ENCODE results near the gene ARHGDIA. TPM values are rescaled to one million over a fixed set of nuclear protein-coding genes. Genes with fewer than 3 reads are reported as not detected.

Gene ARHGDIA
- total RNA-seq, 2 donors from 2014 or later = 328 to 513 TPM

GRCh38 chr17:81899514-81900166, 28.5 kb upstream of the ARHGDIA start:
- Mint-ChIP-seq H3K9me3 (no peaks in the 10 kb centered on the region), H3K36me3 (peaks cover 14 to 18% of the 10 kb centered on the region in 2 donors), H3K27ac (no peak overlapping the region)
- DNase-seq (ENCODE audit: low spot score in 2 of 2) (no peak), ATAC-seq (no peak)

- Mint-ChIP-seq H3K27ac (no peak overlapping the region), H3K36me3 (peaks cover 14 to 18% of the 10 kb centered on the region in 2 donors), H3K9me3 (no peaks in the 10 kb centered on the region)
- DNase-seq (ENCODE audit: low spot score in 2 of 2) = no peak
- ATAC-seq = no peak
These were observed 27.7 kb upstream of the ARHGDIA start for GRCh38 chr17:81898885-81899284.

- H3K9me3 Mint-ChIP-seq = no peaks in the 10 kb centered on the region
- no peak overlapping the region for H3K27ac Mint-ChIP-seq
- DNase-seq (ENCODE audit: low spot score in 2 of 2) = no peak
- peaks cover 14 to 18% of the 10 kb centered on the region in 2 donors for H3K36me3 Mint-ChIP-seq
- no peak for ATAC-seq
These were observed 27.1 kb upstream of the ARHGDIA start for GRCh38 chr17:81898029-81898866.

- ATAC-seq (no peak), DNase-seq (ENCODE audit: low spot score in 2 of 2) (no peak)
- Mint-ChIP-seq H3K27ac (peak overlapping the region in 1 of 2 donors; percentile 36), H3K9me3 (no peaks in the 10 kb centered on the region), H3K36me3 (peaks cover 16 to 24% of the 10 kb centered on the region in 2 donors)
These were observed 24.3 kb upstream of the ARHGDIA start for GRCh38 chr17:81895400-81895799.

GRCh38 chr17:81891303-81891552, 20.1 kb upstream of the ARHGDIA start:
- peaks cover 40 to 43% of the 10 kb centered on the region in 2 donors for H3K36me3 Mint-ChIP-seq
- peak overlapping the region; percentile 95 to 99 for H3K27ac Mint-ChIP-seq
- ATAC-seq = peak; percentile 1 to 3
- DNase-seq (ENCODE audit: low spot score in 2 of 2) = no peak
- H3K9me3 Mint-ChIP-seq = no peaks in the 10 kb centered on the region

- Mint-ChIP-seq H3K36me3 (peaks cover 44 to 46% of the 10 kb centered on the region in 2 donors), H3K27ac (peak overlapping the region; percentile 95), H3K9me3 (no peaks in the 10 kb centered on the region)
- ATAC-seq (no peak), DNase-seq (ENCODE audit: low spot score in 2 of 2) (no peak)
These were observed 19.5 kb upstream of the ARHGDIA start for GRCh38 chr17:81890447-81891302.

GRCh38 chr17:81889602-81890001, 18.5 kb upstream of the ARHGDIA start:
- Mint-ChIP-seq H3K9me3 (no peaks in the 10 kb centered on the region), H3K27ac (peak overlapping the region; percentile 95), H3K36me3 (peaks cover 49 to 50% of the 10 kb centered on the region in 2 donors)
- no peak for ATAC-seq
- no peak for DNase-seq (ENCODE audit: low spot score in 2 of 2)

- Mint-ChIP-seq H3K27ac (peak overlapping the region; percentile 44 to 57), H3K36me3 (peaks cover 49 to 50% of the 10 kb centered on the region in 2 donors), H3K9me3 (no peaks in the 10 kb centered on the region)
- no peak for DNase-seq (ENCODE audit: low spot score in 2 of 2)
- ATAC-seq = no peak
These were observed 18.0 kb upstream of the ARHGDIA start for GRCh38 chr17:81888988-81889595.

- Mint-ChIP-seq H3K9me3 (no peaks in the 10 kb centered on the region), H3K27ac (peak overlapping the region; percentile 44 to 57), H3K36me3 (peaks cover 49 to 50% of the 10 kb centered on the region in 2 donors)
- DNase-seq (ENCODE audit: low spot score in 2 of 2) = no peak
- ATAC-seq = no peak
These were observed 17.2 kb upstream of the ARHGDIA start for GRCh38 chr17:81888105-81888987.

GRCh38 chr17:81885869-81886548, 14.9 kb upstream of the ARHGDIA start:
- DNase-seq (ENCODE audit: low spot score in 2 of 2) (no peak), ATAC-seq (peak in 1 of 2 donors; percentile 80)
- Mint-ChIP-seq H3K27ac (peak overlapping the region; percentile 11 to 92), H3K9me3 (no peaks in the 10 kb centered on the region), H3K36me3 (peaks cover 43 to 44% of the 10 kb centered on the region in 2 donors)

- peaks cover 39 to 40% of the 10 kb centered on the region in 2 donors for H3K36me3 Mint-ChIP-seq
- peak overlapping the region; percentile 11 to 92 for H3K27ac Mint-ChIP-seq
- DNase-seq (ENCODE audit: low spot score in 2 of 2) (no peak), ATAC-seq (no peak)
- no peaks in the 10 kb centered on the region for H3K9me3 Mint-ChIP-seq
These were observed 14.3 kb upstream of the ARHGDIA start for GRCh38 chr17:81885454-81885853.

- DNase-seq (ENCODE audit: low spot score in 2 of 2) = no peak
- ATAC-seq = no peak
- Mint-ChIP-seq H3K36me3 (peaks cover 34 to 35% of the 10 kb centered on the region in 2 donors), H3K9me3 (no peaks in the 10 kb centered on the region), H3K27ac (peak overlapping the region; percentile 11 to 65)
These were observed 13.8 kb upstream of the ARHGDIA start for GRCh38 chr17:81884968-81885367.

GRCh38 chr17:81884520-81884919, 13.4 kb upstream of the ARHGDIA start:
- H3K27ac Mint-ChIP-seq = peak overlapping the region in 1 of 2 donors; percentile 65
- DNase-seq (ENCODE audit: low spot score in 2 of 2) (no peak), ATAC-seq (peak; percentile 8 to 29)
- H3K36me3 Mint-ChIP-seq = peaks cover 32 to 35% of the 10 kb centered on the region in 2 donors
- H3K9me3 Mint-ChIP-seq = no peaks in the 10 kb centered on the region

- no peak overlapping the region for H3K27ac Mint-ChIP-seq
- DNase-seq (ENCODE audit: low spot score in 2 of 2) = no peak
These were observed 8.0 kb upstream of the ARHGDIA start for GRCh38 chr17:81879121-81879520.

GRCh38 chr17:81878294-81878693, 7.2 kb upstream of the ARHGDIA start:
- Mint-ChIP-seq H3K36me3 (peaks cover 5 to 8% of the 10 kb centered on the region in 2 donors), H3K27ac (no peak overlapping the region), H3K9me3 (no peaks in the 10 kb centered on the region)
- ATAC-seq (no peak), DNase-seq (ENCODE audit: low spot score in 2 of 2) (no peak)

More at GRCh38 chr17:81879121-81879520, 8.0 kb upstream of the ARHGDIA start:
- Mint-ChIP-seq H3K9me3 (no peaks in the 10 kb centered on the region), H3K36me3 (peaks cover 5 to 8% of the 10 kb centered on the region in 2 donors)
- ATAC-seq = no peak

Measured in activated naive CD4-positive, alpha-beta T cell treated with anti-CD3 and anti-CD28 coated beads, Interleukin-2, amount 50 U/mL, for 72 hours (primary cell).